ENCODE measurements around the gene RPRD2.

RPRD2 gene

GRCh38 chr1:150441121-150441520, 77.2 kb downstream of the RPRD2 start:
- Histone ChIP-seq H3K4me2 (ENCODE audit: low read length) (no peak overlapping the region), H3K27me3 (ENCODE audit: control insufficient read depth, low read length) (no peaks in the 10 kb centered on the region), H3K36me3 (ENCODE audit: control insufficient read depth, low read length) (peaks cover 50% of the 10 kb centered on the region), H3K4me1 (ENCODE audit: control insufficient read depth, low read length) (no peaks in the 10 kb centered on the region), H3K79me2 (ENCODE audit: control insufficient read depth, low read length) (no peaks in the 10 kb centered on the region), H3K9me3 (ENCODE audit: control insufficient read depth, insufficient read depth, low read length) (no peaks in the 10 kb centered on the region), H3K9me2 (replicated peaks; ENCODE audit: control insufficient read depth, low read length) (no peaks in the 10 kb centered on the region), H3K27ac (ENCODE audit: low read depth, low read length) (no peak overlapping the region), H3K4me3 (ENCODE audit: low read length) (no peak overlapping the region), H4K20me1 (ENCODE audit: control insufficient read depth, insufficient read depth, low read depth, low read length) (no peaks in the 10 kb centered on the region), H3F3A (ENCODE audit: control insufficient read depth, insufficient read depth) (peaks cover 5% of the 10 kb centered on the region; the same call in 1 of the 2 replicates)
- TF ChIP-seq EZH2phosphoT487 (IDR thresholded peaks at IDR 0.05; ENCODE audit: borderline replicate concordance, low read length) (no peak), CTCF (IDR thresholded peaks at IDR 0.05; ENCODE audit: low read depth, low read length, poor library complexity, severe bottlenecking) (no peak)

GRCh38 chr1:150444232-150444631, 80.3 kb downstream of the RPRD2 start:
- no peaks in the 10 kb centered on the region for H3K79me2 ChIP-seq (ENCODE audit: control insufficient read depth, low read length)
- H3K4me3 ChIP-seq (ENCODE audit: low read length) = no peak overlapping the region
- no peak overlapping the region for H3K4me2 ChIP-seq (ENCODE audit: low read length)
- no peaks in the 10 kb centered on the region for H3K9me3 ChIP-seq (ENCODE audit: control insufficient read depth, insufficient read depth, low read length)
- no peaks in the 10 kb centered on the region for H3K27me3 ChIP-seq (ENCODE audit: control insufficient read depth, low read length)
- H3K4me1 ChIP-seq (ENCODE audit: control insufficient read depth, low read length) = no peaks in the 10 kb centered on the region
- H3F3A ChIP-seq (ENCODE audit: control insufficient read depth, insufficient read depth) = peaks cover 5% of the 10 kb centered on the region; the same call in 1 of the 2 replicates
- H3K36me3 ChIP-seq (ENCODE audit: control insufficient read depth, low read length) = peaks cover 70% of the 10 kb centered on the region
- no peak for TF ChIP-seq CTCF (IDR thresholded peaks at IDR 0.05; ENCODE audit: low read depth, low read length, poor library complexity, severe bottlenecking)
- TF ChIP-seq EZH2phosphoT487 (IDR thresholded peaks at IDR 0.05; ENCODE audit: borderline replicate concordance, low read length) = no peak
- H3K27ac ChIP-seq (ENCODE audit: low read depth, low read length) = no peak overlapping the region
- H3K9me2 ChIP-seq (replicated peaks; ENCODE audit: control insufficient read depth, low read length) = no peaks in the 10 kb centered on the region
- H4K20me1 ChIP-seq (ENCODE audit: control insufficient read depth, insufficient read depth, low read depth, low read length) = no peaks in the 10 kb centered on the region

GRCh38 chr1:150456146-150456647, 92.2 kb downstream of the RPRD2 start:
- Histone ChIP-seq H3K79me2 (ENCODE audit: control insufficient read depth, low read length) (peaks cover under 1% of the 10 kb centered on the region; the same call in 1 of the 2 replicates), H4K20me1 (ENCODE audit: control insufficient read depth, insufficient read depth, low read depth, low read length) (no peaks in the 10 kb centered on the region), H3F3A (ENCODE audit: control insufficient read depth, insufficient read depth) (0 out of 2 replicates have a peak, but pooled peaks cover 5% of the 10 kb centered on the region), H3K27me3 (ENCODE audit: control insufficient read depth, low read length) (no peaks in the 10 kb centered on the region), H3K9me3 (ENCODE audit: control insufficient read depth, insufficient read depth, low read length) (no peaks in the 10 kb centered on the region), H3K4me2 (ENCODE audit: low read length) (no peak overlapping the region), H3K36me3 (ENCODE audit: control insufficient read depth, low read length) (peaks cover 58% of the 10 kb centered on the region), H3K4me1 (ENCODE audit: control insufficient read depth, low read length) (no peaks in the 10 kb centered on the region), H3K4me3 (ENCODE audit: low read length) (no peak overlapping the region), H3K9me2 (replicated peaks; ENCODE audit: control insufficient read depth, low read length) (no peaks in the 10 kb centered on the region), H3K27ac (ENCODE audit: low read depth, low read length) (no peak overlapping the region)
- TF ChIP-seq CTCF (IDR thresholded peaks at IDR 0.05; ENCODE audit: low read depth, low read length, poor library complexity, severe bottlenecking) (no peak), EZH2phosphoT487 (IDR thresholded peaks at IDR 0.05; ENCODE audit: borderline replicate concordance, low read length) (no peak)

Measured in DOHH2 (cell line).